ENCODE data around the gene EIF3B.
"Not testable (repeated sequence)": the region's sequence is repeated elsewhere in the genome, so short reads cannot be mapped to it uniquely, and the experiment has no call there.

EIF3B gene

GRCh38 chr7:2412587-2413201, 58.1 kb downstream of the EIF3B start:
- no peak for DNase-seq

GRCh38 chr7:2416063-2416462, 61.4 kb downstream of the EIF3B start:
- intact Hi-C loops (cut with DNase I): no loop called here
- no peak for DNase-seq

More at GRCh38 chr7:2412587-2413201, 58.1 kb downstream of the EIF3B start:
- intact Hi-C loops (cut with DNase I): no loop called here

GRCh38 chr7:2416650-2417049, 62.0 kb downstream of the EIF3B start:
- no peak for DNase-seq
- intact Hi-C loops (cut with DNase I): no loop called here

GRCh38 chr7:2417178-2417577, 62.6 kb downstream of the EIF3B start:
- DNase-seq; intact Hi-C loops (cut with DNase I): not testable (repeated sequence)

- intact Hi-C loops (cut with DNase I): no loop called here
- DNase-seq: peak in 38 of 42 donors; percentile 14 to 81 (median 52)
Measured at GRCh38 chr7:2417981-2418481, 63.4 kb downstream of the EIF3B start.

GRCh38 chr7:2420216-2420933, 65.7 kb downstream of the EIF3B start:
- no peak for DNase-seq
- intact Hi-C loops (cut with DNase I): no loop called here

GRCh38 chr7:2421943-2422310, 67.3 kb downstream of the EIF3B start:
- intact Hi-C loops (cut with DNase I): no loop called here
- DNase-seq: no peak

GRCh38 chr7:2425749-2426148, 71.1 kb downstream of the EIF3B start:
- intact Hi-C loops (cut with DNase I): no loop called here
- no peak for DNase-seq

All from head of caudate nucleus (tissue), 42 donors.